ENCODE results near the gene SLC35G2.

Gene SLC35G2

GRCh38 chr3:136783708-136784191 lies 35.2 kb upstream of the SLC35G2 start:
- H2AFZ ChIP-seq (ENCODE audit: insufficient read depth, low read length, poor library complexity): no peak overlapping the region
- H3K18ac ChIP-seq (ENCODE audit: low read length): no peak overlapping the region
- H4K12ac ChIP-seq (ENCODE audit: low read depth, low read length): no peak overlapping the region
- H2BK5ac ChIP-seq (ENCODE audit: low read depth, low read length, poor library complexity): no peak overlapping the region
- peaks cover 5 to 7% of the 10 kb centered on the region in 2 experiments for H3K4me1 ChIP-seq (ENCODE audit: control insufficient read depth in 1 of 2, insufficient read depth in 2 of 2, low read length in 2 of 2)
- no peak overlapping the region for H3K4ac ChIP-seq (ENCODE audit: low read depth, low read length)
- WGBS (ENCODE audit: extremely low coverage, insufficient coverage, insufficient read length): no CpG with 5 or more reads among the region's 5 CpGs
- H4K8ac ChIP-seq (ENCODE audit: low read depth, low read length): no peak overlapping the region
- no peaks in the 10 kb centered on the region for H3K27me3 ChIP-seq (ENCODE audit: insufficient read depth, low read length)
- no peak overlapping the region for H2BK120ac ChIP-seq (ENCODE audit: insufficient read depth, low read length, poor library complexity)
- H3K79me1 ChIP-seq (ENCODE audit: low read length): peaks cover 2% of the 10 kb centered on the region
- no peak overlapping the region for H2AK5ac ChIP-seq (ENCODE audit: low read length)
- H2BK12ac ChIP-seq (ENCODE audit: low read length): no peak overlapping the region
- H3K36me3 ChIP-seq (ENCODE audit: control insufficient read depth in 1 of 2, insufficient read depth in 2 of 2, low read length in 2 of 2): no peaks in the 10 kb centered on the region
- H3K14ac ChIP-seq (ENCODE audit: low read length): no peak overlapping the region
- H3K4me3 ChIP-seq (ENCODE audit: low read depth, low read length): no peak overlapping the region
- no peak overlapping the region for H3K27ac ChIP-seq (ENCODE audit: low read depth, low read length)
- no peak overlapping the region for H3K9ac ChIP-seq (ENCODE audit: low read length)
- peak; percentile 13 to 56 for DNase-seq
- H3K4me2 ChIP-seq (ENCODE audit: low read length): no peak overlapping the region
- no peaks in the 10 kb centered on the region for H3K79me2 ChIP-seq (ENCODE audit: control insufficient read depth, insufficient read depth, low read length, poor library complexity)
- H3K9me3 ChIP-seq (ENCODE audit: insufficient read depth, low read depth, low read length): no peaks in the 10 kb centered on the region
- no peak overlapping the region for H4K91ac ChIP-seq (ENCODE audit: low read depth, low read length)
- H3K23ac ChIP-seq (ENCODE audit: low read length): no peak overlapping the region

- Histone ChIP-seq H3K36me3 (ENCODE audit: control insufficient read depth in 1 of 2, insufficient read depth in 2 of 2, low read length in 2 of 2) (no peaks in the 10 kb centered on the region), H3K23ac (ENCODE audit: low read length) (no peak overlapping the region), H2AK5ac (ENCODE audit: low read length) (no peak overlapping the region), H3K79me2 (ENCODE audit: control insufficient read depth, insufficient read depth, low read length, poor library complexity) (no peaks in the 10 kb centered on the region), H3K4me1 (ENCODE audit: control insufficient read depth in 1 of 2, insufficient read depth in 2 of 2, low read length in 2 of 2) (no peaks in the 10 kb centered on the region), H3K79me1 (ENCODE audit: low read length) (no peaks in the 10 kb centered on the region), H3K4me3 (ENCODE audit: low read depth, low read length) (no peak overlapping the region), H3K18ac (ENCODE audit: low read length) (no peak overlapping the region), H2BK5ac (ENCODE audit: low read depth, low read length, poor library complexity) (no peak overlapping the region), H3K4ac (ENCODE audit: low read depth, low read length) (no peak overlapping the region), H3K4me2 (ENCODE audit: low read length) (no peak overlapping the region), H3K9ac (ENCODE audit: low read length) (no peak overlapping the region), H4K8ac (ENCODE audit: low read depth, low read length) (no peak overlapping the region), H3K27me3 (ENCODE audit: insufficient read depth, low read length) (no peaks in the 10 kb centered on the region), H3K9me3 (ENCODE audit: insufficient read depth, low read depth, low read length) (no peaks in the 10 kb centered on the region), H4K91ac (ENCODE audit: low read depth, low read length) (no peak overlapping the region), H3K14ac (ENCODE audit: low read length) (no peak overlapping the region), H3K27ac (ENCODE audit: low read depth, low read length) (no peak overlapping the region), H2BK12ac (ENCODE audit: low read length) (no peak overlapping the region), H2BK120ac (ENCODE audit: insufficient read depth, low read length, poor library complexity) (no peak overlapping the region), H2AFZ (ENCODE audit: insufficient read depth, low read length, poor library complexity) (no peak overlapping the region), H4K12ac (ENCODE audit: low read depth, low read length) (no peak overlapping the region)
- peak in 1 of 2 donors; percentile 10 for DNase-seq
- no CpG with 5 or more reads among the region's 2 CpGs for WGBS (ENCODE audit: extremely low coverage, insufficient coverage, insufficient read length)
Observed at GRCh38 chr3:136787349-136787748, 31.6 kb upstream of the SLC35G2 start.

GRCh38 chr3:136788154-136788553 lies 30.8 kb upstream of the SLC35G2 start:
- Histone ChIP-seq H4K8ac (ENCODE audit: low read depth, low read length) (no peak overlapping the region), H3K4ac (ENCODE audit: low read depth, low read length) (no peak overlapping the region), H4K91ac (ENCODE audit: low read depth, low read length) (no peak overlapping the region), H2AK5ac (ENCODE audit: low read length) (no peak overlapping the region), H3K9me3 (ENCODE audit: insufficient read depth, low read depth, low read length) (no peaks in the 10 kb centered on the region), H2BK5ac (ENCODE audit: low read depth, low read length, poor library complexity) (no peak overlapping the region), H2AFZ (ENCODE audit: insufficient read depth, low read length, poor library complexity) (no peak overlapping the region), H4K12ac (ENCODE audit: low read depth, low read length) (no peak overlapping the region), H3K79me1 (ENCODE audit: low read length) (no peaks in the 10 kb centered on the region), H3K18ac (ENCODE audit: low read length) (no peak overlapping the region), H3K27me3 (ENCODE audit: insufficient read depth, low read length) (no peaks in the 10 kb centered on the region), H3K14ac (ENCODE audit: low read length) (no peak overlapping the region), H3K4me2 (ENCODE audit: low read length) (no peak overlapping the region), H2BK12ac (ENCODE audit: low read length) (no peak overlapping the region), H3K4me3 (ENCODE audit: low read depth, low read length) (no peak overlapping the region), H3K4me1 (ENCODE audit: control insufficient read depth in 1 of 2, insufficient read depth in 2 of 2, low read length in 2 of 2) (no peaks in the 10 kb centered on the region), H3K36me3 (ENCODE audit: control insufficient read depth in 1 of 2, insufficient read depth in 2 of 2, low read length in 2 of 2) (no peaks in the 10 kb centered on the region), H3K79me2 (ENCODE audit: control insufficient read depth, insufficient read depth, low read length, poor library complexity) (no peaks in the 10 kb centered on the region), H3K23ac (ENCODE audit: low read length) (no peak overlapping the region), H3K9ac (ENCODE audit: low read length) (no peak overlapping the region), H2BK120ac (ENCODE audit: insufficient read depth, low read length, poor library complexity) (no peak overlapping the region), H3K27ac (ENCODE audit: low read depth, low read length) (no peak overlapping the region)
- no peak for DNase-seq
- no CpG with 5 or more reads among the region's 1 CpG for WGBS (ENCODE audit: extremely low coverage, insufficient coverage, insufficient read length)

- no peak overlapping the region for H2AFZ ChIP-seq (ENCODE audit: insufficient read depth, low read length, poor library complexity)
- H4K12ac ChIP-seq (ENCODE audit: low read depth, low read length): no peak overlapping the region
- no peak overlapping the region for H3K4me2 ChIP-seq (ENCODE audit: low read length)
- no peak overlapping the region for H3K27ac ChIP-seq (ENCODE audit: low read depth, low read length)
- H2BK120ac ChIP-seq (ENCODE audit: insufficient read depth, low read length, poor library complexity): no peak overlapping the region
- H3K79me2 ChIP-seq (ENCODE audit: control insufficient read depth, insufficient read depth, low read length, poor library complexity): no peaks in the 10 kb centered on the region
- no peaks in the 10 kb centered on the region for H3K36me3 ChIP-seq (ENCODE audit: control insufficient read depth in 1 of 2, insufficient read depth in 2 of 2, low read length in 2 of 2)
- H3K4ac ChIP-seq (ENCODE audit: low read depth, low read length): no peak overlapping the region
- no peak for DNase-seq
- no peaks in the 10 kb centered on the region for H3K27me3 ChIP-seq (ENCODE audit: insufficient read depth, low read length)
- H3K23ac ChIP-seq (ENCODE audit: low read length): no peak overlapping the region
- no peak overlapping the region for H4K8ac ChIP-seq (ENCODE audit: low read depth, low read length)
- H3K14ac ChIP-seq (ENCODE audit: low read length): no peak overlapping the region
- H3K79me1 ChIP-seq (ENCODE audit: low read length): no peaks in the 10 kb centered on the region
- no peak overlapping the region for H4K91ac ChIP-seq (ENCODE audit: low read depth, low read length)
- no peak overlapping the region for H2BK12ac ChIP-seq (ENCODE audit: low read length)
- no peak overlapping the region for H2BK5ac ChIP-seq (ENCODE audit: low read depth, low read length, poor library complexity)
- no peak overlapping the region for H3K4me3 ChIP-seq (ENCODE audit: low read depth, low read length)
- H2AK5ac ChIP-seq (ENCODE audit: low read length): no peak overlapping the region
- no peak overlapping the region for H3K18ac ChIP-seq (ENCODE audit: low read length)
- H3K4me1 ChIP-seq (ENCODE audit: control insufficient read depth in 1 of 2, insufficient read depth in 2 of 2, low read length in 2 of 2): no peaks in the 10 kb centered on the region
- WGBS (ENCODE audit: extremely low coverage, insufficient coverage, insufficient read length): no CpG with 5 or more reads among the region's 1 CpG
- no peak overlapping the region for H3K9ac ChIP-seq (ENCODE audit: low read length)
- H3K9me3 ChIP-seq (ENCODE audit: insufficient read depth, low read depth, low read length): no peaks in the 10 kb centered on the region
Observed at GRCh38 chr3:136789976-136790375, 28.9 kb upstream of the SLC35G2 start.

Data from trophoblast cell (in vitro differentiated cells and primary cell).